HG02623 (cell line): ENCODE data around the gene PTH1R.

Source experiments
- ATAC-seq: cut with Tn5 transposase; IDR thresholded peaks from one replicate; pipeline ENCODE4 v1.9.1; 2021; ENCODE audit warnings: moderate library complexity; ENCODE audit not compliant: unreplicated experiment

Gene PTH1R

DNA sequence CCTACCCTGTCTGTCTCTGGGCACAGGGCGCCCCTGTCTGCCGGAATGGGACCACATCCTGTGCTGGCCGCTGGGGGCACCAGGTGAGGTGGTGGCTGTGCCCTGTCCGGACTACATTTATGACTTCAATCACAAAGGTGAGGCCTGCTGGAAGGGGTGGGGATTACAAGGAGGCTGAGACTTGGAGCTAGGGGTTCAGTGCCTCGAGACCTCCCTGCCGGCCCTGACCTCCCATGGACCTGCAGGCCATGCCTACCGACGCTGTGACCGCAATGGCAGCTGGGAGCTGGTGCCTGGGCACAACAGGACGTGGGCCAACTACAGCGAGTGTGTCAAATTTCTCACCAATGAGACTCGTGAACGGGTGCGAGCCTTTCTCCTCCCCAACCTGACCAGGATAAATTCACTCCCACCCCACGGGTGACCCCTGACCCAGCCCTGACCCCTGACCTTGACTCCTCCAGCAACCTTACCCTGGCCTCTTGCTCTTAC lies 20.4 kb downstream of the PTH1R start:
- ATAC-seq = no peak

DNA sequence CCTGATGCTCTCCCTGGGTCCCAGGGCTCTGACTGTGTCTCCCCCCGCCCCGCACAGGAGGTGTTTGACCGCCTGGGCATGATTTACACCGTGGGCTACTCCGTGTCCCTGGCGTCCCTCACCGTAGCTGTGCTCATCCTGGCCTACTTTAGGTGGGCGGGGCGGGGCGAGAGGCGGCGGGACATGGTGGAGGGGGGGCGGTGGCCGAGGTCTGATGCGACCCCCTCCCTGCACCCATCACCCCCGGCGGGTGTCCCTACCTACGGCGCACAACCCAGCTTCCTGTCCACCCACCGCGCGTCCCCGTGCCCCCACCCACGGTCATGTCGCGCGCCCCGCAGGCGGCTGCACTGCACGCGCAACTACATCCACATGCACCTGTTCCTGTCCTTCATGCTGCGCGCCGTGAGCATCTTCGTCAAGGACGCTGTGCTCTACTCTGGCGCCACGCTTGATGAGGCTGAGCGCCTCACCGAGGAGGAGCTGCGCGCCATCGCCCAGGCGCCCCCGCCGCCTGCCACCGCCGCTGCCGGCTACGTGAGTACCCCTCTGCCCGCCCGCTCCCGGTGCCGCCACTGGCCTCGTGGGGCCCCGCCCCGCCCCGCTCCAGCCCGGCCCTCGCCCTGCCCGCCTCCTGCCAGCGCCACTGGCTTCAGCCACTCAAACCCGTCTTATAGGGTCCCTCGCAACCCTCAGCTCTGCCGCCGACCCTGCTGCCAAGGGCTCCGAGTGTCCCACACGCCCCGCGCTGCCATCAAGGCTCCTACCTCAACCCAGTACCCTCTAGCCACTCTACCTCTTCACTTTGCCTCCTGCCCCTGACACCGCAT lies 21.0 kb downstream of the PTH1R start:
- ATAC-seq = no peak

DNA sequence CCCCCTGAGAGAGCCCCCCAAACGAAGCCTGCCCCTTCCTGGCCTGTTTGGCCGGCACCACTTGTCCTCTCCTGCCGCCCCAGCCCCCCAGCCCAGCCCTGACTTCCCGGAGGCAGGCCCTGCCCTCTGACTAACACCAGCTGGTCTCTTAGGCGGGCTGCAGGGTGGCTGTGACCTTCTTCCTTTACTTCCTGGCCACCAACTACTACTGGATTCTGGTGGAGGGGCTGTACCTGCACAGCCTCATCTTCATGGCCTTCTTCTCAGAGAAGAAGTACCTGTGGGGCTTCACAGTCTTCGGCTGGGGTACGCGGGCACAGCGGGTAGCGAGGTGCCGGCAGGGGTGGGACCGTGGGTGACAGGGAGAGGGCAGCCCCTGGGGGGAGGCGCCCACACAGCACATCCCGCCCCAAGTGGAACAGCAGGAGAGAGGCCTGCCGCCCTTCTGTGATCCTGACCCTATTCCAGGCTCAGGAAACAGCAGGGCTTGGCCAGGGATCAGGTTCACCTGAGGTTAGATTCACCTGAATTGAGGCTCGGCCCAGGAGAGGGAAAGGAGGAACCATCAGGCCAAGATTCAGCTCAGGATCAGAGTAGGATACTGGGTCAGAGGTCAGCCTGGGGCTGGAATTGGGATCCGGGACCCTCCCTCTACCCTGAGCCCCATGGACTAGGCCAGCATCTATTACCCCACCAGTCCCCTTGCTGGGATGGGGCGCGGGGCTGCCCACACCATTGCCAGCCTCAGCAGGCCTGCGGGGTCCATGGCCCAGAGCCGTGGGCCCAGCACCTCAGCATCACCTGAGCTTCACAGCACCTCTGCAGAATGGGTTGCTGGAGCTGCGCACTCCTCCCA lies 21.9 kb downstream of the PTH1R start:
- no peak for ATAC-seq

DNA sequence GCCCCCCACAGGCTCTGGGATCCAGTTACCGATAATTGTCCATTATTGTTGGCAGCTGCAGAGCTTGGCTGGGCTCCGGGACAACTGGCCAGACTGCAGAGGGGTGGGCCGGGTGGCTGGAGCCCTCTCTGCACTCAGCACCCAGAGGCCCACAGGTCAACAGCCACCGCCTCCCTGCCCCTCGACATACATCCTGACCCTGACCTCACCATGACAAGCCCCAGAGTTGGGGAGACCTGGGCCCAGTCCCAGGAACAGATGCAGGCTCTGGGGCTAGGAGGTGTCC lies 22.4 kb downstream of the PTH1R start:
- no peak for ATAC-seq

DNA sequence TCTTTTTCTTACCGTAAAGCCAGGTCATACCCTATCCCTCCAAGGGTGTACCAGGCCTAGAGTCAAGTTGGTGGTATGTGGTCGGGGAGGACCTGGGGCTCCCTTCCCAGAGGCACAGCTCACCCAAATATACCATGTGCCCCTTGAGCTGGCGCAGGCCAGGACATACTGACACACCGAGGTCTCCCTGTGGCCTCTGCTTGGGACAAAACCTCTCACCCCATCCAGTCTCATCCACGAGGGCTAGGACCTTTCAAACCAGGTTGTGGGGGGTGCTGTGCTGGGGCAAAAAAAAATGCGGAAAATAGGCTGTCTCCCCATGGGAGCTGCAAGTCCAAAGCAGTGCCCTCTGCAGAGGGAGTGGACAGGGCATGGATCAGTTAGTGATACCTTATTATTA lies 22.8 kb downstream of the PTH1R start:
- no peak for ATAC-seq

DNA sequence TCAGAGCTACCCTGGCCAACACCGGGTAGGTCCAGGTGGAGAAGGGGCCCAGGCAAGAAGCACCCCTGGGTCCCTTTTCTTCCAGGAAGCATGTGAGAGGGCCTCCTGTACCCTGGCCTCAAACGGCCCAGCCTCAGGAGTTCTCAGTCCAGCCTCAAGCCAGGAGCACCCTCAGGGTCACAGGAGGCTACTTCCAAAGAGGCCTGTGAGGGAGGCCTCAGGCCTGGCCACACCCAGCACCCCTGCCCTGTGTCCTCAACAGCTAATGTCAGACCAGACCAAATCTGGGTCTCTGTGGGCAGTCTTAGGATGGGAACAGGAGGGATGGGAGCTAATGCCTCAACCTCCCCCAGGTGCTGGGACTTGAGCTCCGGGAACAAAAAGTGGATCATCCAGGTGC lies 23.5 kb downstream of the PTH1R start:
- no peak for ATAC-seq

DNA sequence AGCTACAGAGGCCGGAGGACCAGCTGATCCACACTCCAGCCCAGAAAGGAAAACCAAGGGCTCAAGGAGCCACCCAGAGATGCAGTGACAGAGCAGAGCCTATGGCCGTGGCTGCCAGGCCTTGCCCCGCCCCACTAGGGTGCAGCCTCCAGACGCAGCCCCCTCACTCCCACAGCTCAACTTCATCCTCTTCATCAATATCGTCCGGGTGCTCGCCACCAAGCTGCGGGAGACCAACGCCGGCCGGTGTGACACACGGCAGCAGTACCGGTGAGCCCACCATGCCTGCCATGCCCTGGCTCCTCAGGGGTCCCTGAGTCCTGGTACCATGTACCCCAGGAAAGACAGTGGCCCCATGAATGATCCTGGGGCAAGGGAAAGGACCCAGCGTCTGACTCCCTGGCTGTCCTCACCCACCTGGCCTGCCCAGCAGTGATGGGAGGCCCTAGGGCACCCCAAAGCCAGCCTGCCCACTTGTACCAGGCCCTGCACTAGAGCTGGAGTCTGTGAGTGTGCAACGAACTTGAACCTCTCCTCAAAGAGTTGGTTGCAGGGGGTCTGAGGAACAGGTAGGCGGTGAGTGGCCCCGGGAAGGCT lies 24.2 kb downstream of the PTH1R start:
- ATAC-seq = no peak

- no peak for ATAC-seq
These were observed 24.7 kb downstream of the PTH1R start for GRCh38 chr3:46902188-46902631.

DNA sequence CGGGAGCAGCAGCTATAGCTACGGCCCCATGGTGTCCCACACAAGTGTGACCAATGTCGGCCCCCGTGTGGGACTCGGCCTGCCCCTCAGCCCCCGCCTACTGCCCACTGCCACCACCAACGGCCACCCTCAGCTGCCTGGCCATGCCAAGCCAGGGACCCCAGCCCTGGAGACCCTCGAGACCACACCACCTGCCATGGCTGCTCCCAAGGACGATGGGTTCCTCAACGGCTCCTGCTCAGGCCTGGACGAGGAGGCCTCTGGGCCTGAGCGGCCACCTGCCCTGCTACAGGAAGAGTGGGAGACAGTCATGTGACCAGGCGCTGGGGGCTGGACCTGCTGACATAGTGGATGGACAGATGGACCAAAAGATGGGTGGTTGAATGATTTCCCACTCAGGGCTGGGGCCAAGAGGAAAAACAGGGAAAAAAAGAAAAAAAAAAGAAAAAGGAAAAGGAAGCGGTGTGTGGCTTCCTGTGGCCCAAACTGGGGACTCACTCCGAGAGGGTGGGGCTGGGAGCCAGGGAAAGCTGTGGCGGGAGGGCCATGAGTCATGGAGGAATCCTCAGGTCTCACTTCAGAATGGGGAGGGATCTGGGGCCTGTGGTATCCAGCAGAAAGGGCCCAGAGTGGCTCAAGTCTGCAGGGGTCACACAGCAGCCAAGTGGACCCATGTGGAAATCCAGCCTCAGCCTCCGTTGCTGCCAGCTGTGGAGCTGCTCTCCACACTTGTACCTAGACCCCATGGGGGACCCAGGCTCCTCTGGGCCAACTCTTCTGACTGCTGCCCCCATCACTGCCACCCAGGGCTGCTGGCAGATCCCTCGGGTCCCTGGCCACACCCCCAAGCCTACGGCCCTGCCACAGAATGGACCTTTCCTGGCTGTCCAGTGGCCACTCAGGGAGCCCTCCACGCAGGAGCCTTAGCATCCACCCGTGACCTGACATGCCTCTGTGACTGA lies 26.1 kb downstream of the PTH1R start:
- ATAC-seq = no peak

DNA sequence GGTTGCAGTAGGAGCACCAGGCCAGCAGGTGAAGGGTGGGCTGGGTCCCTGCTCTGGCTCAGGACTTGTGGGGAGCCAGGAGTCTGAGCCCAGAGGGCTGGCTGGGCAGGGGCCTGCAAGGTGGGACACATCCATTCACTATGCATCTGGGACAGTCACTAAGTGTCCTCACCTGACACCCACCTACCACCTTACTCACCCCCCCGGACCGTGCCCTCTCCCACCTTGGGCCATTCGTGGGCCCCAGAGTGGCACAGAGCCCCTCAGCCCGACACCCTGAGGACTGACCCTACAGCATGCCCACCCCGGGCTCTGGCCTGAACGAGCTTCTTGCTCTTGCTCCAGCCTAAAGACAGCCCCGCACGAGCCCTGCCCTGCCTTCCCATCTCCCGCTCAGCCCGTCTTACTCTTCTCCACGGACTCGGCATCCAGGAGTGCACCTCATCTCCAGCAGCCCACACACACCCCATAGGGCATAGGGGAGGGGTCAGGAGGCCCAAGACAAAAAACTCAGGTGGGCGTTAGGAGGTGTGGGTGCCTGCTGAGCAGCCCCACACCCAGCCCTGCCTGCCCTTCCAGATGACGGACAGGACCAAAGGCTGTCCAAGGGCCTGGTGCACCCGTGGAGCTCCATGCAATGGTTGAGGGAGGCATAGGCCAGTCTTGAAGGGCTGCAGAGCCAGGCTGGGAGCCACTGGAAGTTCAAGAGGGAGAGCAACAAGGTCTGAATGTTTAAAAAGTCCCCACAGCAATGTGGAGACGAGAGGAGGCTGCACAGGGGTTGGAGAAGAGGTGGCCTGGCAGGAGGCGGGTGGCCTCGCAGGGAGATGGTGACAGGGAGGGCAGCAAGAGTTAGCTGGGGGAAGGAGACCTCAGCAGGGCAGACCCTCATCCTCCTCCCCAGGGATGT lies 27.0 kb downstream of the PTH1R start:
- no peak for ATAC-seq

- no peak for ATAC-seq
These were observed 27.7 kb downstream of the PTH1R start for GRCh38 chr3:46905213-46905560.

GRCh38 chr3:46905661-46906451 lies 28.3 kb downstream of the PTH1R start:
- no peak for ATAC-seq

DNA sequence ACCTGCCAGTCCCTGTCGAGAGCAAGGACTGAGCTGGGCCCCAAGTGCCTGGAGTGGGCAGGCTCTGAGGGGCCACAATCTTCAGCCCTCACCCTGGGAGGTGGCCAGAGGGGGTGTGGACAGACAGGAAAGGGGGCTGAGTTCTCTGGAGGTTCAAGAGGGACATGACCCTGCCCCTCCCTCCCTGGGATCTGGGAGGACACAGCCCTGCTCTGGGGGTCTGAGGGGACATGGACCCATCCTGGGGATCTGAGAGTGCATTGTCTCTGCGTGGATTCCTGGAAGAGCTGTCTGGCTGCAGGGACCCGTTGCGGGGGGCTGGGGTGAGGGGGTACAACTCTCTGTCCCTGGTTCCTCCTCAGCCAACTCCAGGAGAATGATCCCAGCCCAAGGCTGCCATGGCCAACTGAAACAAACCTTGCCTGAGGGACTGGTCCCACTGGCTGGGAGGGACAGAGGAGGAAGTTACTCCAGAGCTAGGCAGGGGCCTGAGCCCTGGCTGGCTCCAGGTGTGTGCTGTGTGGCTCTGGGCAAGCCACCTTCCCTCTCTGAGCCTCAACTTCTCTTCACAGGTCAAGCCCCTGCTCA lies 29.0 kb downstream of the PTH1R start:
- ATAC-seq = no peak

- no peak for ATAC-seq
These were observed 29.8 kb downstream of the PTH1R start for GRCh38 chr3:46907271-46907670.

DNA sequence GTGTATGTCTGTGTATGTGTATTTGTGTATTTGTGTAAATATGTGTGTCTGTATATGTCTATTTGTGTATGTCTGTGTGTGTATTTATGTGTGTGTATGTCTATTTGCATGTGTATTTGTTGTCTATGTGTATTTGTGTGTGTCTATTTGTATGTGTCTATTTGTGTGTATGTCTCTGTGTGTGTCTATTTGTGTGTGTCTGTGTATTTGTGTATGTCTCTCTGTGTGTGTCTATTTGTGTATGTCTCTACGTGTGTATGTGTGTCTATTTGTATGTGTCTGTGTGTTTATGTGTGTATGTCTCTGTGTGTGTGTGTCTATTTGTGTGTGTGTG lies 30.4 kb downstream of the PTH1R start:
- ATAC-seq = no peak

DNA sequence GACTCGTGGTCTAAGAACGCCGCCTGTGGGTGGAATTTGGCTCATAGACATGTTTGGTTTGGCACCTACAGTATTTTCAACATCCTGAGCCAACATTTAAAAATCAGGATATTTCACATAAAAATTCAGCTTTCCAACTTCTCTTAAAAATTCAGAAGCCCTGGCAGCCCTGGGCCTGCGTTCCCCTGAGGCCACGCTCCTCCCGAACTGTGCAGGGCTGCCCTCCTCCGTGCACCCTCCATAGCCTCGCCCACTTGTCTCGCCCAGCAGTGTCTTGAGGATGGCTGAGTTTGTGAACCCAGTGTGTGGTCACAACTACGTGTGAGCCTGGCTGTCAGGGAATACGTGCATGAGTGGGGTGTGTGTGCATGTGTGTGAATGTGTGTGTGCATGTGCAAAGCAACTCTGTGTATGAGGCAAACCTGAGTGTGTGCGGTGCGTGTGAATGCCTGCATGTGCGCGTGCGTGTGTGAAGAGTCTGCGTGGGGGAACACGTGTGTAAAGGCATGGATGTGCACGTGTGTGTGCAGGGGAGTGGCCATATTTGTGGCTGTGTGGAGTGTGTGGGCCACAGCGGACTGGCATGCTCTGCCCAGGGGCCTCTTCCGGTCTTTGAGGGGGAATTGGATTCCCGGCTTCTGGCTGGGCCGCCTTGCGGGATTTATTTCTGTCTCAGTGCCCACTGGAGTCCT lies 30.9 kb downstream of the PTH1R start:
- ATAC-seq = no peak

- no peak for ATAC-seq
These were observed 31.5 kb downstream of the PTH1R start for GRCh38 chr3:46908986-46909534.
